WI38 (cell line): ENCODE measurements around the gene IQSEC1.

ENCODE experiments used
- H3K4me3 ChIP-seq: 2 replicates; pipeline ENCODE4 v1.5.1; 2011; ENCODE audit warnings: low read depth, mild to moderate bottlenecking, control low read depth, low read length
- CTCF ChIP-seq: IDR thresholded peaks from 2 replicates; pipeline ENCODE4 v1.5.1; 2012; ENCODE audit warnings: low read depth, mild to moderate bottlenecking, control low read depth, low read length

Gene IQSEC1

GRCh38 chr3:13052191-13052820 lies 20.9 kb downstream of the IQSEC1 start:
- TF ChIP-seq CTCF = no peak

GRCh38 chr3:13051581-13051980 lies 21.6 kb downstream of the IQSEC1 start:
- H3K4me3 ChIP-seq = no peak overlapping the region
- no peak for TF ChIP-seq CTCF

More at GRCh38 chr3:13052191-13052820, 20.9 kb downstream of the IQSEC1 start:
- no peak overlapping the region for H3K4me3 ChIP-seq

- H3K4me3 ChIP-seq = no peak overlapping the region
- no peak for TF ChIP-seq CTCF
These were observed 22.2 kb downstream of the IQSEC1 start for GRCh38 chr3:13051066-13051465.

GRCh38 chr3:13050446-13050845 lies 22.8 kb downstream of the IQSEC1 start:
- TF ChIP-seq CTCF = no peak
- no peak overlapping the region for H3K4me3 ChIP-seq

GRCh38 chr3:13049400-13049799 lies 23.8 kb downstream of the IQSEC1 start:
- H3K4me3 ChIP-seq = no peak overlapping the region
- no peak for TF ChIP-seq CTCF

GRCh38 chr3:13047296-13048165 lies 25.7 kb downstream of the IQSEC1 start:
- no peak for TF ChIP-seq CTCF
- H3K4me3 ChIP-seq = no peak overlapping the region
